Endothelial cell of umbilical vein (primary cell): ENCODE results near the gene SMIM9. TPM values are rescaled to one million over a fixed set of nuclear protein-coding genes. Genes with fewer than 3 reads are reported as not detected.

ENCODE experiments used
- BruUV-seq: library from RNA; stranded (reverse); fragments of 400-500 nt; replicated peaks from 2 replicates; lab custom pipeline; 2021; lab: Mats Ljungman, UMichigan
- CTCF ChIA-PET: fragments of 300-600, 350-600 bp; sonication (Branson Sonifier 250); formaldehyde crosslinking; loops from one replicate; lab custom pipeline; 2021; ENCODE audit warnings: antibody characterized with exemption, inconsistent platforms; lab: Charles Lee
- POLR2A ChIA-PET: fragments of 300-600, 350-600 bp; sonication (Branson Sonifier 250); formaldehyde crosslinking; loops from one replicate; lab custom pipeline; 2021; ENCODE audit warnings: antibody characterized with exemption, inconsistent platforms; lab: Charles Lee
- DNase-seq: peaks from one replicate; pipeline ENCODE4 v3.0.0-alpha.2; 2011; ENCODE audit warnings: low read depth, low spot score
- FAIRE-seq: peaks from 2 replicates; lab custom pipeline; 2011; peaks lifted over from hg19 to GRCh38; lab: Jason Lieb, UNC
- H2AFZ ChIP-seq: 2 replicates; pipeline ENCODE4 v1.6.0; 2012; ENCODE audit warnings: low read depth, low read length, control low read depth, inconsistent platforms
- H3K27ac ChIP-seq: 2 replicates; pipeline ENCODE4 v1.5.1; 2011; ENCODE audit warnings: low read depth, mild to moderate bottlenecking, control low read depth, low read length, moderate library complexity; ENCODE audit not compliant: insufficient read depth
- H3K27me3 ChIP-seq, 2 experiments: 2 replicates each; pipeline versions ENCODE4 v1.6.0 to v1.6.1; 2011; ENCODE audit warnings: low read length in 2 of 2, mixed read lengths in 1 of 2; ENCODE audit not compliant: control insufficient read depth in 2 of 2, insufficient read depth in 2 of 2
- H3K36me3 ChIP-seq, 2 experiments: 2 replicates in 1 of 2; 3 replicates in 1 of 2; pipeline ENCODE4 v1.5.1; 2011; ENCODE audit warnings: low read length in 2 of 2, mild to moderate bottlenecking in 1 of 2, moderate library complexity in 1 of 2; ENCODE audit not compliant: control insufficient read depth in 2 of 2, insufficient read depth in 2 of 2; ENCODE audit errors: extremely low read depth in 1 of 2
- H3K4me1 ChIP-seq: 3 replicates; pipeline ENCODE4 v1.5.1; 2011; ENCODE audit warnings: mild to moderate bottlenecking, low read length; ENCODE audit not compliant: control insufficient read depth, insufficient read depth; ENCODE audit errors: extremely low read depth
- H3K4me2 ChIP-seq: 2 replicates; pipeline ENCODE4 v1.6.1; 2011; ENCODE audit warnings: low read length, control low read depth, mixed read lengths; ENCODE audit not compliant: insufficient read depth
- H3K4me3 ChIP-seq, 3 experiments: fragments of 200-600 bp in 1 of 3; sonication (generic), shearing (Covaris generic) in 1 of 3; replicated peaks in 1 of 3; 2 replicates each; pipeline ENCODE4 v1.5.1; 2011 to 2016; ENCODE audit warnings: control low read depth in 3 of 3, low read length in 3 of 3, mild to moderate bottlenecking in 2 of 3, inconsistent platforms in 1 of 3, low read depth in 1 of 3, moderate library complexity in 1 of 3; ENCODE audit not compliant: insufficient read depth in 1 of 3
- H3K79me2 ChIP-seq: 2 replicates; pipeline ENCODE4 v1.6.0; 2012; ENCODE audit warnings: low read length, inconsistent platforms; ENCODE audit not compliant: control insufficient read depth, insufficient read depth
- H3K9ac ChIP-seq: replicated peaks from 2 replicates; pipeline ENCODE3; 2011; ENCODE audit warnings: low read length, control low read depth; ENCODE audit not compliant: insufficient read depth; ENCODE audit errors: extremely low read depth
- H3K9me1 ChIP-seq: replicated peaks from 3 replicates; pipeline ENCODE4 v1.6.0; 2011; ENCODE audit warnings: mild to moderate bottlenecking, low read length; ENCODE audit not compliant: control insufficient read depth, insufficient read depth; ENCODE audit errors: extremely low read depth
- H3K9me3 ChIP-seq: replicated peaks from 2 replicates; pipeline ENCODE4 v1.5.1; 2012; ENCODE audit warnings: low read length, inconsistent platforms; ENCODE audit not compliant: control insufficient read depth, insufficient read depth
- H4K20me1 ChIP-seq: replicated peaks from 2 replicates; pipeline ENCODE3; 2011; ENCODE audit warnings: mild to moderate bottlenecking, low read length; ENCODE audit not compliant: control insufficient read depth, insufficient read depth; ENCODE audit errors: extremely low read depth
- EZH2 ChIP-seq: IDR thresholded peaks from 2 replicates; pipeline ENCODE4 v1.6.1; 2012; ENCODE audit warnings: borderline replicate concordance, low read depth, mild to moderate bottlenecking, moderate library complexity, low read length, inconsistent platforms; ENCODE audit not compliant: severe bottlenecking
- FOS ChIP-seq: IDR thresholded peaks from 2 replicates; pipeline ENCODE4 v1.6.1; 2011; ENCODE audit warnings: mild to moderate bottlenecking, low read length, moderate library complexity, borderline replicate concordance; ENCODE audit not compliant: insufficient read depth
- GATA2 ChIP-seq: IDR thresholded peaks from 2 replicates; pipeline ENCODE4 v1.7.0; 2011; ENCODE audit warnings: low read depth, mild to moderate bottlenecking, moderate library complexity, mixed read lengths, low read length; ENCODE audit not compliant: insufficient read length, insufficient read depth
- JUN ChIP-seq: IDR thresholded peaks from 2 replicates; pipeline ENCODE4 v1.6.1; 2011; ENCODE audit warnings: borderline replicate concordance, low read depth; ENCODE audit not compliant: insufficient read length, insufficient read depth
- MYC ChIP-seq: IDR thresholded peaks from one replicate; pipeline ENCODE4 v1.6.1; 2011; ENCODE audit warnings: mild to moderate bottlenecking, low read depth, low read length
- POLR2A ChIP-seq: IDR thresholded peaks from 2 replicates; pipeline ENCODE4 v1.6.1; 2012; ENCODE audit warnings: low read depth, mild to moderate bottlenecking, control low read depth, low read length
- POLR2AphosphoS5 ChIP-seq: IDR thresholded peaks from 2 replicates; pipeline ENCODE4 v1.6.1; 2012; ENCODE audit warnings: low read depth, mild to moderate bottlenecking, control low read depth, low read length, moderate library complexity; ENCODE audit not compliant: insufficient read depth
- dilution Hi-C: fragments of 300-500 bp; cut with MboI; formaldehyde crosslinking; loops from one replicate; pipeline ENCODE4 v1.15.0; 2019; ENCODE audit warnings: low sequenced_read_pairs; ENCODE audit not compliant: extremely low pct_ligation_motif_present
- intact Hi-C: fragments of 100-400 bp; cut with micrococcal nuclease; formaldehyde crosslinking; loops from one replicate; pipeline ENCODE4 v1.10.0; 2022
- polyA plus RNA-seq, 4 experiments: library from polyadenylated mRNA; depleted of rRNA in 3 of 4; stranded (reverse) in 3 of 4; unstranded in 1 of 4; fragments of >200 nt; gene quantifications; 2 replicates each; pipeline versions ENCODE4 v1.2.1 to v1.2.3, GENCODE V29; 2011 to 2012; ENCODE audit warnings: missing spikeins in 1 of 4
- total RNA-seq: library from RNA; stranded (reverse); gene quantifications from 2 replicates; pipeline ENCODE4 v1.2.3, GENCODE V29; 2021
- TF ChIP-seq, protein P1 (sequence below): IDR thresholded peaks from 2 replicates; pipeline ENCODE4 v1.6.1; 2011; ENCODE audit not compliant: insufficient read depth, insufficient read length
- TF ChIP-seq, protein P2 (sequence below), 2 donors: IDR thresholded peaks; 1 replicate in 1 of 2; 2 replicates in 1 of 2; pipeline ENCODE4 v1.5.1; 2011; ENCODE audit warnings: low read length in 2 of 2, mild to moderate bottlenecking in 2 of 2, moderate library complexity in 2 of 2, control low read depth in 1 of 2, inconsistent platforms in 1 of 2, low read depth in 1 of 2; ENCODE audit not compliant: insufficient read depth in 1 of 2; ENCODE audit errors: extremely low read depth in 1 of 2

SMIM9 gene
- total and polyA plus RNA-seq, 2 donors (not counting 3 experiments of a cell fraction or from before 2014, with no cell fraction given), result not detected

DNA sequence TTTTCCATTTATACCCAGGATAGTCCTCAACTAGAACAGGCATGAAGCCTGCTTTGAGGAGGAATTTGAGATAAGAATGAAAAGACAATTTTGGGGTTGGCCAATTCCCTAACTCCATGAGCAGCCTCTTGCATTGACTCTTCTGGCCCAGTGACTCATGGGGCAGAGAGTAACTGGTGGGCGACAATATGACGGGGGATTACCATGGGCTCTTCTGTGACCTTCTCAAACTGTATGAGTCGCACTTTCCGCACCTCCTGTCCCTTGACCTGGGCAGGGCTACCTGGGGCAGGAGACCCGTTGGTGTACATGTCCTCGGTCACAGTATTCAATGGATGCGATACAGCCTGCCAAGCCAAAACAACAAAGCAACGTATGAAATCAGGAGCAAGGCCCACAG is 42.5 kb downstream of the SMIM9 start:
- DNase-seq (no peak), FAIRE-seq (no peak)
- Histone ChIP-seq H3K4me1 (no peaks in the 10 kb centered on the region), H3K27me3 (no peaks in the 10 kb centered on the region), H3K9ac (no peak overlapping the region), H4K20me1 (no peaks in the 10 kb centered on the region), H3K9me1 (no peaks in the 10 kb centered on the region), H3K79me2 (no peaks in the 10 kb centered on the region), H3K4me2 (no peak overlapping the region), H3K9me3 (no peaks in the 10 kb centered on the region), H3K36me3 (no peaks in the 10 kb centered on the region), H3K4me3 (no peak overlapping the region), H2AFZ (no peak overlapping the region), H3K27ac (no peak overlapping the region)
- CTCF ChIA-PET, result interaction anchor here (1.6 kb wide), 2 partner anchors 10 to 13 kb away, joined by 3 to 5 read pairs; partner anchors contain the start of gene MPP1
- dilution Hi-C loops, result no loop called here
- POLR2A ChIA-PET, result no interaction called here
- intact Hi-C loops, result no loop called here
- no TSS peak for BruUV-seq
- TF ChIP-seq POLR2A, result no peak
- no peak for TF ChIP-seq JUN
- no peak for TF ChIP-seq MYC
- TF ChIP-seq POLR2AphosphoS5, result no peak
- no peak for TF ChIP-seq GATA2
- no peak for TF ChIP-seq EZH2
- TF ChIP-seq, protein P1, sequence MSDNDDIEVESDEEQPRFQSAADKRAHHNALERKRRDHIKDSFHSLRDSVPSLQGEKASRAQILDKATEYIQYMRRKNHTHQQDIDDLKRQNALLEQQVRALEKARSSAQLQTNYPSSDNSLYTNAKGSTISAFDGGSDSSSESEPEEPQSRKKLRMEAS, result no peak
- TF ChIP-seq FOS, result no peak
- TF ChIP-seq, protein P2, sequence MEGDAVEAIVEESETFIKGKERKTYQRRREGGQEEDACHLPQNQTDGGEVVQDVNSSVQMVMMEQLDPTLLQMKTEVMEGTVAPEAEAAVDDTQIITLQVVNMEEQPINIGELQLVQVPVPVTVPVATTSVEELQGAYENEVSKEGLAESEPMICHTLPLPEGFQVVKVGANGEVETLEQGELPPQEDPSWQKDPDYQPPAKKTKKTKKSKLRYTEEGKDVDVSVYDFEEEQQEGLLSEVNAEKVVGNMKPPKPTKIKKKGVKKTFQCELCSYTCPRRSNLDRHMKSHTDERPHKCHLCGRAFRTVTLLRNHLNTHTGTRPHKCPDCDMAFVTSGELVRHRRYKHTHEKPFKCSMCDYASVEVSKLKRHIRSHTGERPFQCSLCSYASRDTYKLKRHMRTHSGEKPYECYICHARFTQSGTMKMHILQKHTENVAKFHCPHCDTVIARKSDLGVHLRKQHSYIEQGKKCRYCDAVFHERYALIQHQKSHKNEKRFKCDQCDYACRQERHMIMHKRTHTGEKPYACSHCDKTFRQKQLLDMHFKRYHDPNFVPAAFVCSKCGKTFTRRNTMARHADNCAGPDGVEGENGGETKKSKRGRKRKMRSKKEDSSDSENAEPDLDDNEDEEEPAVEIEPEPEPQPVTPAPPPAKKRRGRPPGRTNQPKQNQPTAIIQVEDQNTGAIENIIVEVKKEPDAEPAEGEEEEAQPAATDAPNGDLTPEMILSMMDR (IDR thresholded peaks at IDR 0.05; ENCODE audit: extremely low read depth in 1 of 2, insufficient read depth in 1 of 2, low read depth in 1 of 2, low read length in 2 of 2), result no peak
